PC-3 (cell line): Measurements from ENCODE around the gene MYORG. TPM values are rescaled to one million over a fixed set of nuclear protein-coding genes. Genes with fewer than 3 reads are reported as not detected.

Experiments
- ATAC-seq: fragments of 200-7000 bp; cut with Tn5 transposase; 2 replicates; pipeline ENCODE4 v1.9.1; 2020; ENCODE audit warnings: mild to moderate bottlenecking, moderate library complexity
- BruUV-seq: library from RNA; stranded (reverse); fragments of 400-500 nt; replicated peaks from 2 replicates; lab custom pipeline; 2021; lab: Mats Ljungman, UMichigan
- CTCF ChIA-PET: fragments of 300-600 bp; sonication (Branson Sonifier 250); formaldehyde crosslinking; loops from one replicate; lab custom pipeline; 2022; ENCODE audit warnings: antibody characterized with exemption; lab: Charles Lee
- POLR2A ChIA-PET: fragments of 300-600 bp; sonication (Branson Sonifier 250); formaldehyde crosslinking; loops from one replicate; lab custom pipeline; 2022; ENCODE audit warnings: antibody characterized with exemption; ENCODE audit not compliant: unreplicated experiment; lab: Charles Lee
- DNase-seq: peaks from one replicate; pipeline ENCODE4 v3.0.0-alpha.2; 2015
- H2AFZ ChIP-seq: fragments of 300-600 bp; sonication (generic); 2 replicates; pipeline ENCODE4 v1.6.0; 2016; ENCODE audit warnings: antibody characterized with exemption, low read length
- H3F3A ChIP-seq: fragments of 300-600 bp; sonication (generic); one replicate; pipeline ENCODE4 v1.6.0; 2017; ENCODE audit warnings: antibody characterized with exemption, low read length, control low read depth, mild to moderate bottlenecking; ENCODE audit not compliant: unreplicated experiment
- H3K27ac ChIP-seq: fragments of 300-600 bp; sonication (generic); 2 replicates; pipeline ENCODE4 v1.5.1; 2016; ENCODE audit warnings: mild to moderate bottlenecking, low read length
- H3K27me3 ChIP-seq: fragments of 300-600 bp; sonication (generic); 2 replicates; pipeline ENCODE4 v1.6.1; 2016; ENCODE audit warnings: low read length, mixed read lengths
- H3K36me3 ChIP-seq: fragments of 300-600 bp; sonication (generic); 2 replicates; pipeline ENCODE4 v1.6.1; 2016; ENCODE audit warnings: low read depth, mixed run types, low read length, mixed read lengths
- H3K4me1 ChIP-seq: fragments of 300-600 bp; sonication (generic); 2 replicates; pipeline ENCODE4 v1.5.1; 2016; ENCODE audit warnings: low read length; ENCODE audit not compliant: insufficient read depth
- H3K4me2 ChIP-seq: fragments of 300-600 bp; sonication (generic); 2 replicates; pipeline ENCODE4 v1.6.0; 2016; ENCODE audit warnings: low read length
- H3K4me3 ChIP-seq: fragments of 300-600 bp; sonication (generic); 2 replicates; pipeline ENCODE4 v1.5.1; 2016; ENCODE audit warnings: mild to moderate bottlenecking, low read length, mixed read lengths
- H3K79me2 ChIP-seq: fragments of 300-600 bp; sonication (generic); 2 replicates; pipeline ENCODE4 v1.6.1; 2017; ENCODE audit warnings: low read length, mixed read lengths
- H3K9ac ChIP-seq: fragments of 300-600 bp; sonication (generic); 2 replicates; pipeline ENCODE4 v1.6.0; 2016; ENCODE audit warnings: mild to moderate bottlenecking, low read length
- H3K9me2 ChIP-seq: fragments of 300-600 bp; sonication (generic); replicated peaks from 2 replicates; pipeline ENCODE4 v1.6.1; 2016; ENCODE audit warnings: mixed run types, low read length, mixed read lengths
- H3K9me3 ChIP-seq: fragments of 300-600 bp; sonication (generic); 2 replicates; pipeline ENCODE4 v1.6.1; 2016; ENCODE audit warnings: low read length, mixed read lengths
- H4K20me1 ChIP-seq: fragments of 300-600 bp; sonication (generic); 2 replicates; pipeline ENCODE4 v1.6.1; 2016; ENCODE audit warnings: low read length, mixed read lengths
- EZH2 ChIP-seq: fragments of 300-600 bp; sonication (generic); IDR thresholded peaks from one replicate; pipeline ENCODE4 v1.6.1; 2017; ENCODE audit warnings: antibody characterized with exemption, mild to moderate bottlenecking, low read length; ENCODE audit not compliant: unreplicated experiment
- EZH2phosphoT487 ChIP-seq: fragments of 300-600 bp; sonication (generic); IDR thresholded peaks from 2 replicates; pipeline ENCODE4 v1.6.1; 2018; ENCODE audit warnings: mild to moderate bottlenecking, antibody characterized with exemption, low read length, borderline replicate concordance
- intact Hi-C: fragments of 100-400 bp; cut with micrococcal nuclease; formaldehyde crosslinking; loops from 2 replicates; pipeline ENCODE4 v1.9.0; 2023
- total RNA-seq: library from RNA; depleted of rRNA; stranded (reverse); fragments of >200 nt; gene quantifications from 2 replicates; pipeline ENCODE4 v1.2.3, GENCODE V29; 2014
- TF ChIP-seq, protein P1 (sequence below): fragments of 300-600 bp; sonication (generic); conservative IDR thresholded peaks from 2 replicates; pipeline ENCODE4 v1.5.1; 2017; ENCODE audit warnings: antibody characterized with exemption, low read depth, mild to moderate bottlenecking, low read length

MYORG gene
- total RNA-seq, 1 experiment from 2014 or later = 3.4 TPM

DNA sequence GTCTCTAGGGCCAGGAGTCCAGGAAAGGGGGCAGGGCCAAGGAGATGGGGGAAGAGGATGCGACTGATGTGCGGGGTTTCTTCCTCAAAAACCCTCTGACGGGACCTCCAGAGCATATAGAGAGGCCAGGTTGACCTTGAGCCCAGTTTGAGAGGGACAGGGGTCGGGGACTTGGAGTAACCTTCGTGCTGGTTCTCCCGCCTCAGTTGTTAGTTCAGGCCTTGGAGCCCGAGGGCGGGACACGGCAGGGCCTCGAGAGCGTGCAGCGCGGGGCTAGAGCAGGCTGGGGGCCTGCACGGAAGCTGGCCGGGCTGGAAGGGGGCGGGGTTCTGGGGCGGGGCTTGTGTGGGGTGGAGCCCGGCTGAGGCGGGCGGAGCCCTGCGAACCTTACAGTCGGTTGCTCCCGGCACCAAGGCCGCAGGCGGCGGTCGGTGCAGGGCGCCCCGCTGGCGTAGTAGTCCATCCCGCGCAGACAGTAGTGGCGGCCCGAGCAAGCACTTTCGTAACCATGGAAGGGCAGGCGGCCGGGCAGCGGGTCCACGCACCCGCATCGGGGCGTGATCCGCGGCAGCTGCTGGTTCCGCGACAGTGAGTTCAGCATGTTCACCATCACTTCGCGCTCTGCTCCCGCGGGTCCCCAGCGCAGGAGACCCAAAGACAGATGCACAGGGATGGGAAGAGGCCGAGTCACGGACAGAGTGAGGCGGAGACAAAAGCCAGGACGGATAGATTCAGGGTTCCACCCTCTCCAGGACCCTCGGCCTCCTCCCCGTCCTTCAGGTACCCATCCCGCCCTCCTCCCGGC is 4.0 kb upstream of the MYORG start:
- no peaks in the 10 kb centered on the region for H3K36me3 ChIP-seq
- H2AFZ ChIP-seq = peak overlapping the region; percentile 73
- H3F3A ChIP-seq = no peaks in the 10 kb centered on the region
- no peaks in the 10 kb centered on the region for H4K20me1 ChIP-seq
- H3K79me2 ChIP-seq = no peaks in the 10 kb centered on the region
- TF ChIP-seq EZH2phosphoT487 (no peak), EZH2 (no peak)
- TF ChIP-seq, protein P1, sequence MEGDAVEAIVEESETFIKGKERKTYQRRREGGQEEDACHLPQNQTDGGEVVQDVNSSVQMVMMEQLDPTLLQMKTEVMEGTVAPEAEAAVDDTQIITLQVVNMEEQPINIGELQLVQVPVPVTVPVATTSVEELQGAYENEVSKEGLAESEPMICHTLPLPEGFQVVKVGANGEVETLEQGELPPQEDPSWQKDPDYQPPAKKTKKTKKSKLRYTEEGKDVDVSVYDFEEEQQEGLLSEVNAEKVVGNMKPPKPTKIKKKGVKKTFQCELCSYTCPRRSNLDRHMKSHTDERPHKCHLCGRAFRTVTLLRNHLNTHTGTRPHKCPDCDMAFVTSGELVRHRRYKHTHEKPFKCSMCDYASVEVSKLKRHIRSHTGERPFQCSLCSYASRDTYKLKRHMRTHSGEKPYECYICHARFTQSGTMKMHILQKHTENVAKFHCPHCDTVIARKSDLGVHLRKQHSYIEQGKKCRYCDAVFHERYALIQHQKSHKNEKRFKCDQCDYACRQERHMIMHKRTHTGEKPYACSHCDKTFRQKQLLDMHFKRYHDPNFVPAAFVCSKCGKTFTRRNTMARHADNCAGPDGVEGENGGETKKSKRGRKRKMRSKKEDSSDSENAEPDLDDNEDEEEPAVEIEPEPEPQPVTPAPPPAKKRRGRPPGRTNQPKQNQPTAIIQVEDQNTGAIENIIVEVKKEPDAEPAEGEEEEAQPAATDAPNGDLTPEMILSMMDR = no peak
- H3K4me3 ChIP-seq = peak overlapping the region; percentile 59; the same call in 1 of the 2 replicates
- no peaks in the 10 kb centered on the region for H3K27me3 ChIP-seq
- H3K4me1 ChIP-seq = peaks cover 4% of the 10 kb centered on the region
- H3K9ac ChIP-seq = no peak overlapping the region
- DNase-seq (peak; percentile 52), ATAC-seq (peak; percentile 16)
- H3K4me2 ChIP-seq = peak overlapping the region; percentile 73
- ChIA-PET POLR2A (interaction anchor here (0.6 kb wide), 1 partner anchor 48 kb away, joined by 4 read pairs; no protein-coding TSS in a partner anchor), CTCF (no interaction called here)
- no peaks in the 10 kb centered on the region for H3K9me3 ChIP-seq
- intact Hi-C loops = no loop called here
- H3K27ac ChIP-seq = no peak overlapping the region
- TSS peak; percentile 30 for BruUV-seq
- no peaks in the 10 kb centered on the region for H3K9me2 ChIP-seq

DNA sequence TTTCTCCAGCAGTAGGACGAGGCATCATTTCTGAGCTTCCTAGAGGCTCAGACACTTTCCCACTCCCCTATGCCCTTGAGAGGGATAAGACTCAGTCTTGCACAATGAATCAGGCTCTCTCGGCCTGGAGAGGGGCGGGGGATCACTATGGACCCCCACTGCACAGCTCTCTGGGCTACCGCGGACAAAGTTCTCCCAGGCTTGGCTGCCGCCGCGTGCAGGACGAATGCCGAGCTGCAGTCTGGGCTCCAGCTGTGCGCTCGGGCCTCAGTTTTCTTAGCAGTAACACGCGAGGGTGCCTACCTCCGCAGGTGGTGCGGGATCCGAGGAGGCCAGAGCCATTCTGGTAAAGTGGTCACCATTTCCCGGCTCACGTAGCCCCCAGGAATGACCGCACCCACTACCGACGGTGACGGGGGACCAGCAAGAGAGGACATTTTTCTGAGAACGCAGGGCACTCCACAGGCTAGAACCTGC is 3.4 kb upstream of the MYORG start:
- H3K9me2 ChIP-seq = no peaks in the 10 kb centered on the region
- H3K9ac ChIP-seq = no peak overlapping the region
- no peak for ATAC-seq
- DNase-seq = no peak
- H3K36me3 ChIP-seq = no peaks in the 10 kb centered on the region
- ChIA-PET CTCF (no interaction called here), POLR2A (interaction anchor here (0.6 kb wide), 1 partner anchor 48 kb away, joined by 4 read pairs; no protein-coding TSS in a partner anchor)
- no peaks in the 10 kb centered on the region for H3K27me3 ChIP-seq
- H3K9me3 ChIP-seq = no peaks in the 10 kb centered on the region
- H4K20me1 ChIP-seq = no peaks in the 10 kb centered on the region
- no peak overlapping the region for H3K4me3 ChIP-seq
- TF ChIP-seq, protein P1 = no peak
- no peak for TF ChIP-seq EZH2
- no peak for TF ChIP-seq EZH2phosphoT487
- no peaks in the 10 kb centered on the region for H3F3A ChIP-seq
- H3K27ac ChIP-seq = no peak overlapping the region
- H3K4me1 ChIP-seq = peaks cover 10% of the 10 kb centered on the region
- intact Hi-C loops = no loop called here
- peak overlapping the region; percentile 81; the same call in 1 of the 2 replicates for H3K4me2 ChIP-seq
- H2AFZ ChIP-seq = peak overlapping the region; percentile 73; the same call in 1 of the 2 replicates
- BruUV-seq = no TSS peak
- H3K79me2 ChIP-seq = no peaks in the 10 kb centered on the region
